ENCODE measurements around the gene JAKMIP1. TPM values are rescaled to one million over a fixed set of nuclear protein-coding genes. Genes with fewer than 3 reads are reported as not detected.

JAKMIP1 gene
- total RNA-seq, 1 experiment from 2014 or later = 0.28 TPM

- DNase-seq (ENCODE audit: low spot score) = no peak
Observed at GRCh38 chr4:6042293-6043063, 157.9 kb downstream of the JAKMIP1 start.

- DNase-seq (ENCODE audit: low spot score) = no peak
Observed at GRCh38 chr4:6041800-6042199, 158.5 kb downstream of the JAKMIP1 start.

GRCh38 chr4:6038711-6039110 lies 161.6 kb downstream of the JAKMIP1 start:
- DNase-seq (ENCODE audit: low spot score) = no peak

- no peak for DNase-seq (ENCODE audit: low spot score)
Observed at GRCh38 chr4:6035786-6036185, 164.6 kb downstream of the JAKMIP1 start.

GRCh38 chr4:6033381-6033780 lies 167.0 kb downstream of the JAKMIP1 start:
- no peak for DNase-seq (ENCODE audit: low spot score)

GRCh38 chr4:6032249-6033244 lies 167.8 kb downstream of the JAKMIP1 start:
- peak; percentile 64 for DNase-seq (ENCODE audit: low spot score)

- DNase-seq (ENCODE audit: low spot score) = no peak
Observed at GRCh38 chr4:6031846-6032245, 168.5 kb downstream of the JAKMIP1 start.

GRCh38 chr4:6030679-6031078 lies 169.7 kb downstream of the JAKMIP1 start:
- no peak for DNase-seq (ENCODE audit: low spot score)

GRCh38 chr4:6029254-6029653 lies 171.1 kb downstream of the JAKMIP1 start:
- DNase-seq (ENCODE audit: low spot score) = no peak

- DNase-seq (ENCODE audit: low spot score) = no peak
Observed at GRCh38 chr4:6028168-6028567, 172.2 kb downstream of the JAKMIP1 start.

- DNase-seq (ENCODE audit: low spot score) = no peak
Observed at GRCh38 chr4:6027392-6027791, 173.0 kb downstream of the JAKMIP1 start.

GRCh38 chr4:6024313-6024960 lies 175.9 kb downstream of the JAKMIP1 start:
- no peak for DNase-seq (ENCODE audit: low spot score)

GRCh38 chr4:6023731-6024130 lies 176.6 kb downstream of the JAKMIP1 start:
- DNase-seq (ENCODE audit: low spot score) = peak; percentile 63

- no peak for DNase-seq (ENCODE audit: low spot score)
Observed at GRCh38 chr4:6022607-6023288, 177.6 kb downstream of the JAKMIP1 start.

GRCh38 chr4:6021831-6022606 lies 178.3 kb downstream of the JAKMIP1 start:
- DNase-seq (ENCODE audit: low spot score) = no peak

- DNase-seq (ENCODE audit: low spot score) = no peak
Observed at GRCh38 chr4:6020613-6021012, 179.7 kb downstream of the JAKMIP1 start.

GRCh38 chr4:6019316-6020263 lies 180.8 kb downstream of the JAKMIP1 start:
- DNase-seq (ENCODE audit: low spot score) = peak; percentile 62

- no peak for DNase-seq (ENCODE audit: low spot score)
Observed at GRCh38 chr4:6018331-6018730, 182.0 kb downstream of the JAKMIP1 start, which contains the start of gene C4orf50. Gene C4orf50, minus strand, starts transcription at chr4:6018431.

GRCh38 chr4:6017800-6018199 lies 182.5 kb downstream of the JAKMIP1 start:
- DNase-seq (ENCODE audit: low spot score) = no peak

Measured in A172 (cell line).